OCI-LY7 (cell line): ENCODE data around the gene NLRP11. TPM values are rescaled to one million over a fixed set of nuclear protein-coding genes. Genes with fewer than 3 reads are reported as not detected.

Experiments used
- BruUV-seq: library from RNA; stranded (reverse); fragments of 400-500 nt; replicated peaks from 2 replicates; lab custom pipeline; 2021; lab: Mats Ljungman, UMichigan
- CTCF ChIA-PET: fragments of 300-600 bp; sonication (Branson Sonifier 250); formaldehyde crosslinking; loops from one replicate; lab custom pipeline; 2022; ENCODE audit warnings: antibody characterized with exemption; ENCODE audit not compliant: unreplicated experiment; lab: Charles Lee
- POLR2A ChIA-PET: fragments of 300-600 bp; sonication (Branson Sonifier 250); formaldehyde crosslinking; loops from one replicate; lab custom pipeline; 2022; ENCODE audit warnings: antibody characterized with exemption; lab: Charles Lee
- DNase-seq: peaks from one replicate; pipeline ENCODE4 v3.0.0-alpha.2; 2015; ENCODE audit warnings: low spot score
- H2AFZ ChIP-seq: fragments of 200-600 bp; sonication (generic), shearing (Covaris generic); 2 replicates; pipeline ENCODE4 v1.6.1; 2014; ENCODE audit warnings: mild to moderate bottlenecking, antibody characterized with exemption, low read length, moderate library complexity
- H3K27ac ChIP-seq: fragments of 200-600 bp; sonication (generic); 2 replicates; pipeline ENCODE4 v1.5.1; 2014; ENCODE audit warnings: mixed run types, low read depth, mild to moderate bottlenecking, moderate library complexity, low read length, inconsistent platforms; ENCODE audit not compliant: poor library complexity, severe bottlenecking
- H3K36me3 ChIP-seq: fragments of 200-600 bp; sonication (generic); 2 replicates; pipeline ENCODE4 v1.6.1; 2014; ENCODE audit warnings: mild to moderate bottlenecking, antibody characterized with exemption, low read length, moderate library complexity, mixed read lengths; ENCODE audit not compliant: insufficient read depth
- H3K4me1 ChIP-seq: fragments of 200-600 bp; sonication (generic); 2 replicates; pipeline ENCODE4 v1.5.1; 2014; ENCODE audit warnings: mild to moderate bottlenecking, low read length; ENCODE audit not compliant: insufficient read depth, poor library complexity, severe bottlenecking
- H3K4me2 ChIP-seq: fragments of 200-600 bp; sonication (generic); 2 replicates; pipeline ENCODE4 v1.6.1; 2014; ENCODE audit warnings: mild to moderate bottlenecking, low read length
- H3K4me3 ChIP-seq: fragments of 200-600 bp; sonication (generic); 2 replicates; pipeline ENCODE4 v1.5.1; 2014; ENCODE audit warnings: mild to moderate bottlenecking, low read depth, low read length; ENCODE audit not compliant: poor library complexity, severe bottlenecking
- H3K79me2 ChIP-seq: fragments of 200-600 bp; sonication (generic); 2 replicates; pipeline ENCODE4 v1.6.1; 2016; ENCODE audit warnings: low read depth, mild to moderate bottlenecking, low read length, moderate library complexity, mixed read lengths; ENCODE audit not compliant: insufficient read depth
- H3K9me2 ChIP-seq: fragments of 200-600 bp; sonication (generic); 2 replicates; pipeline ENCODE4 v1.6.1; 2016; ENCODE audit warnings: mild to moderate bottlenecking, low read length, mixed read lengths; ENCODE audit not compliant: insufficient read depth
- H3K9me3 ChIP-seq: fragments of 200-600 bp; sonication (generic); 2 replicates; pipeline ENCODE4 v1.6.1; 2014; ENCODE audit warnings: mild to moderate bottlenecking, mixed run types, low read length, mixed read lengths
- H4K20me1 ChIP-seq: fragments of 200-600 bp; sonication (generic); 2 replicates; pipeline ENCODE4 v1.6.1; 2014; ENCODE audit warnings: mild to moderate bottlenecking, antibody characterized with exemption, low read length, moderate library complexity, mixed read lengths; ENCODE audit not compliant: insufficient read depth
- CTCF ChIP-seq: fragments of 200-600 bp; sonication (generic); conservative IDR thresholded peaks from 2 replicates; pipeline ENCODE4 v1.5.1; 2014; ENCODE audit warnings: mild to moderate bottlenecking, antibody characterized with exemption, low read length, moderate library complexity, mixed read lengths
- EZH2phosphoT487 ChIP-seq: fragments of 200-600 bp; sonication (generic); IDR thresholded peaks from 2 replicates; pipeline ENCODE4 v1.6.1; 2018; ENCODE audit warnings: low read depth, borderline replicate concordance, mild to moderate bottlenecking, mixed run types, antibody characterized with exemption, low read length, moderate library complexity, mixed read lengths
- intact Hi-C: fragments of 100-400 bp; cut with micrococcal nuclease; formaldehyde crosslinking; loops from one replicate; pipeline ENCODE4 v1.10.0; 2022; ENCODE audit not compliant: unreplicated experiment
- total RNA-seq, 2 experiments: library from RNA; depleted of rRNA in 1 of 2; stranded (reverse); fragments of >200 nt in 1 of 2; shearing (Covaris generic) in 1 of 2; gene quantifications; 2 replicates each; pipeline ENCODE4 v1.2.3, GENCODE V29; 2014 to 2022

Gene NLRP11
- total RNA-seq, 2 experiments from 2014 or later: 79.3 to 91.6 TPM

DNA sequence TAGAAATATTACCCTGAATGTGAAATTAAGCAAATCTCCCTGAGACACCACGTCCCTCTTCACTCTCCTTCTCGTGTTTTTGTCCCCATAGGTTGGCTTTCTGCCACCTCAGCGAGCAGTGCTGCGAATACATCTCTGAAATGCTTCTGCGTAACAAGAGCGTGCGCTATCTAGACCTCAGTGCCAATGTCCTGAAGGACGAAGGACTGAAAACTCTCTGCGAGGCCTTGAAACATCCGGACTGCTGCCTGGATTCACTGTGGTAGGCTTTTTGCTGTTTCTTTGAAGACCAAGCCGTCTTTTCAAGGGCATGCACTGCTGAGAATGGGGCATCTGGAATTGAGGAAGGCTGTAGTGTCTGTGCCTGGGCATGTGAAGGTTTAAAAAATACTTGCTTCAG is 38.9 kb upstream of the NLRP11 start:
- intact Hi-C loops: no loop called here
- Histone ChIP-seq H3K4me1 (no peaks in the 10 kb centered on the region), H3K79me2 (no peaks in the 10 kb centered on the region), H2AFZ (no peak overlapping the region), H3K9me2 (no peaks in the 10 kb centered on the region), H3K27ac (no peak overlapping the region), H3K4me3 (no peak overlapping the region), H3K9me3 (peaks cover 9% of the 10 kb centered on the region; the same call in 1 of the 2 replicates), H3K4me2 (no peak overlapping the region), H3K36me3 (peaks cover 46% of the 10 kb centered on the region), H4K20me1 (no peaks in the 10 kb centered on the region)
- no peak for DNase-seq
- CTCF ChIA-PET: no interaction called here
- TF ChIP-seq EZH2phosphoT487 (no peak), CTCF (no peak)
- POLR2A ChIA-PET: no interaction called here
- BruUV-seq: no TSS peak

DNA sequence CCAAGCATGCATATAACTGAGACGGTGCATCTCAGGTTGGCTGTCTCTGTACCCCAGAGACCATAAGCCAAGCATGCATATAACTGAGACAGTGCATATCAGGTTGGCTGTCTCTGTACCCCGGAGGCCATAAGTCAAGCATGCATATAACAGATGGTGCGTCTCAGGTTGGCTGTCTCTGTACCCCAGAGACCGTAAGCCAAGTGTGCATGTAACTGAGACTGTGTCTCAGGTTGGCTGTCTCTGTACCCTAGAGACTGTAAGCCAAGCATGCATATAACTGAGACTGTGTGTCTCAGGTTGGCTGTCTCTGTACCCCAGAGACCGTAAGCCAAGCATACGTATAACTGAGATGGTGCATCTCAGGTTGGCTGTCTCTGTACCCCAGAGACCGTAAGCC is 35.3 kb upstream of the NLRP11 start:
- no peaks in the 10 kb centered on the region for H3K9me2 ChIP-seq
- no TSS peak for BruUV-seq
- peaks cover 8% of the 10 kb centered on the region for H3K4me1 ChIP-seq
- no peak for DNase-seq
- POLR2A ChIA-PET: no interaction called here
- peaks cover 15% of the 10 kb centered on the region; the same call in 1 of the 2 replicates for H3K79me2 ChIP-seq
- intact Hi-C loops: no loop called here
- H3K4me3 ChIP-seq: no peak overlapping the region
- H2AFZ ChIP-seq: no peak overlapping the region
- no peak overlapping the region for H3K4me2 ChIP-seq
- no peak for TF ChIP-seq EZH2phosphoT487
- no peak for TF ChIP-seq CTCF
- no peaks in the 10 kb centered on the region for H4K20me1 ChIP-seq
- peaks cover 48% of the 10 kb centered on the region for H3K36me3 ChIP-seq
- CTCF ChIA-PET: no interaction called here
- H3K27ac ChIP-seq: no peak overlapping the region
- H3K9me3 ChIP-seq: peaks cover 4% of the 10 kb centered on the region; the same call in 1 of the 2 replicates

DNA sequence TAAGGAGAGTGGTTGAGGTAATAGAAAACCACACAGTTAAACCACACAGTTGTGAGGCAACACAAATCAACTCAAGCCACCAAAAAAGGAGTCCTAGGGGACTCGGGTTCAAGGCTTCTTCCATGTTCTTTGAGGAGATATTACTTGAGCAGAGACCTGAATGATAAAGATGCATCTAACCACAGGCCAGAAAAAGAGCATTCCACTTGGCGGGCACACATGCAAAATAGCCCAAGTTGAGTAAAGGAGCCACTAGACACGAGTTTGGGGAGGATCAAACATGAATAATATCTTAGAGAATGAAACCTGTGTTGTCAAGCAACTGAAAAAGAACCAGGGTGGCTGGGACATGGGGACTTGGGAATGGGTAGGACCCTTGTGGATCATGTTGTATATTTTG is 34.7 kb upstream of the NLRP11 start:
- H3K36me3 ChIP-seq: peaks cover 42% of the 10 kb centered on the region
- no peaks in the 10 kb centered on the region for H4K20me1 ChIP-seq
- H3K9me2 ChIP-seq: no peaks in the 10 kb centered on the region
- H3K79me2 ChIP-seq: peaks cover 15% of the 10 kb centered on the region; the same call in 1 of the 2 replicates
- POLR2A ChIA-PET: no interaction called here
- TF ChIP-seq EZH2phosphoT487: no peak
- no peak for TF ChIP-seq CTCF
- H3K4me1 ChIP-seq: peaks cover 14% of the 10 kb centered on the region
- DNase-seq: no peak
- no TSS peak for BruUV-seq
- CTCF ChIA-PET: no interaction called here
- no peak overlapping the region for H3K27ac ChIP-seq
- H3K4me2 ChIP-seq: 0 out of 2 replicates have a peak overlapping the region, but pooled peaks have one; percentile 10
- intact Hi-C loops: no loop called here
- peaks cover 4% of the 10 kb centered on the region; the same call in 1 of the 2 replicates for H3K9me3 ChIP-seq
- no peak overlapping the region for H2AFZ ChIP-seq
- H3K4me3 ChIP-seq: no peak overlapping the region
